Neuronal stem cell (in vitro differentiated cells): ENCODE measurements around the gene CAMK2B.

Experiments
- DNase-seq: peaks from one replicate; pipeline ENCODE4 v3.0.0-alpha.2; 2013; ENCODE audit warnings: low spot score
- H2AFZ ChIP-seq: one replicate; pipeline ENCODE4 v1.6.1; 2013; ENCODE audit warnings: mild to moderate bottlenecking, low read length, inconsistent platforms
- H2AK5ac ChIP-seq: 2 replicates; pipeline ENCODE4 v1.6.1; 2013; ENCODE audit warnings: low read depth, mild to moderate bottlenecking, inconsistent platforms, low read length, moderate library complexity, mixed read lengths
- H2BK120ac ChIP-seq: 2 replicates; pipeline ENCODE4 v1.6.1; 2013; ENCODE audit warnings: low read depth, mild to moderate bottlenecking, inconsistent platforms, low read length, moderate library complexity, mixed read lengths
- H2BK12ac ChIP-seq: one replicate; pipeline ENCODE4 v1.6.1; 2013; ENCODE audit warnings: low read length, inconsistent platforms
- H2BK15ac ChIP-seq: 2 replicates; pipeline ENCODE4 v1.6.1; 2013; ENCODE audit warnings: mild to moderate bottlenecking, low read length, inconsistent platforms, mixed read lengths
- H2BK5ac ChIP-seq: one replicate; pipeline ENCODE4 v1.6.1; 2013; ENCODE audit warnings: inconsistent platforms, mild to moderate bottlenecking, low read length, moderate library complexity
- H3K14ac ChIP-seq: one replicate; pipeline ENCODE4 v1.6.1; 2013; ENCODE audit warnings: low read length, inconsistent platforms
- H3K18ac ChIP-seq: 2 replicates; pipeline ENCODE4 v1.6.1; 2013; ENCODE audit warnings: low read length, inconsistent platforms
- H3K23ac ChIP-seq: 2 replicates; pipeline ENCODE4 v1.6.1; 2013; ENCODE audit warnings: low read depth, mild to moderate bottlenecking, mixed read lengths, low read length, inconsistent platforms; ENCODE audit not compliant: poor library complexity
- H3K27ac ChIP-seq: replicated peaks from 3 replicates; pipeline ENCODE4 v1.5.1; 2013; ENCODE audit warnings: low read length, inconsistent platforms
- H3K27me3 ChIP-seq, 3 experiments: 2 replicates each; pipeline ENCODE4 v1.6.1; 2013; ENCODE audit warnings: low read length in 3 of 3, mild to moderate bottlenecking in 2 of 3, inconsistent platforms in 1 of 3, low read depth in 1 of 3, mixed read lengths in 1 of 3, moderate library complexity in 1 of 3; ENCODE audit not compliant: control insufficient read depth in 3 of 3, insufficient read depth in 3 of 3
- H3K36me3 ChIP-seq, 2 donors: replicated peaks in 1 of 2; 2 replicates each; pipeline ENCODE4 v1.6.1; 2013; ENCODE audit warnings: low read length in 2 of 2; ENCODE audit not compliant: control insufficient read depth in 2 of 2, insufficient read depth in 2 of 2
- H3K4ac ChIP-seq: 2 replicates; pipeline ENCODE4 v1.6.1; 2013; ENCODE audit warnings: inconsistent platforms, mild to moderate bottlenecking, low read length, moderate library complexity
- H3K4me1 ChIP-seq, 2 donors: 1 replicate in 1 of 2; 2 replicates in 1 of 2; pipeline ENCODE4 v1.6.1; 2013; ENCODE audit warnings: low read length in 2 of 2, low read depth in 1 of 2; ENCODE audit not compliant: control insufficient read depth in 2 of 2, insufficient read depth in 1 of 2
- H3K4me2 ChIP-seq: one replicate; pipeline ENCODE4 v1.6.1; 2013; ENCODE audit warnings: mild to moderate bottlenecking, low read length, inconsistent platforms; ENCODE audit not compliant: insufficient read depth, poor library complexity, severe bottlenecking
- H3K4me3 ChIP-seq, 2 donors: 2 replicates each; pipeline ENCODE4 v1.5.1; 2013; ENCODE audit warnings: low read length in 2 of 2, mild to moderate bottlenecking in 2 of 2, inconsistent platforms in 1 of 2, moderate library complexity in 1 of 2
- H3K79me1 ChIP-seq: one replicate; pipeline ENCODE4 v1.6.1; 2013; ENCODE audit warnings: low read depth, mild to moderate bottlenecking, inconsistent platforms, low read length, moderate library complexity
- H3K9ac ChIP-seq: one replicate; pipeline ENCODE4 v1.6.1; 2013; ENCODE audit warnings: mild to moderate bottlenecking, low read depth, low read length, inconsistent platforms; ENCODE audit not compliant: poor library complexity
- H3K9me3 ChIP-seq, 2 donors: replicated peaks in 1 of 2; 2 replicates each; pipeline versions ENCODE3 to v1.6.1; 2013; ENCODE audit warnings: low read length in 2 of 2, mild to moderate bottlenecking in 2 of 2, inconsistent platforms in 1 of 2, low read depth in 1 of 2, mixed read lengths in 1 of 2, moderate library complexity in 1 of 2; ENCODE audit not compliant: control insufficient read depth in 2 of 2, insufficient read depth in 1 of 2
- H4K8ac ChIP-seq: one replicate; pipeline ENCODE4 v1.6.1; 2013; ENCODE audit warnings: low read depth, mild to moderate bottlenecking, inconsistent platforms, low read length, moderate library complexity
- H4K91ac ChIP-seq: one replicate; pipeline ENCODE4 v1.6.1; 2013; ENCODE audit warnings: low read length, low read depth, mild to moderate bottlenecking, inconsistent platforms; ENCODE audit not compliant: poor library complexity
- WGBS, 2 donors: extraction: QIAGEN DNeasy Blood & Tissue Kit; methylation state at CpG; one replicate each; pipeline ENCODE4 v1.1.7; 2013; ENCODE audit warnings: missing lambda C conversion rate in 2 of 2, mixed read lengths in 1 of 2; ENCODE audit not compliant: insufficient read length in 2 of 2, insufficient replicate concordance in 1 of 2; ENCODE audit errors: extremely low coverage in 2 of 2; 5-methylcytosine and 5-hydroxymethylcytosine counted together

The CAMK2B gene

DNA sequence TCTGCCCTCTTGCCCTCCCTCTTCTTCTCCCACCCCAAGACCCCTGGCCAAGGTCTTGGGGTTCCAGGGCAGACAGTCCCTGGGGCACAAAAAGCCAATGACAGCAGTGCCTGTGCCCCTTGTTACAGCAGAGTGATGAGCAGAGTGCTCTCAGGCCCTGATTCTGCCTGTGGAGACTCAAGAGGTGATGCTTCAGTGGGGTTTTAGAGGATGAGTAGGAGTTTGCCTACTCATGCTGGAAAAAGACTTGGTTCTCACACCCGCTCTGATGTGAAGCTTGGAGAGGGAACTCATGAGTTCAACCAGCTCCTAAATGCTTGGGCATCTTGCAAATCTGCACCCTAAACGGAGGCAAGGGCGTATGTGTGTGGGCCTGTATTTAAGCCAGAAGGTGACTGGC is 58.2 kb downstream of the CAMK2B start:
- H3K36me3 ChIP-seq, result no peaks in the 10 kb centered on the region
- H2BK5ac ChIP-seq, result no peak overlapping the region
- H3K23ac ChIP-seq, result peak overlapping the region; percentile 48
- peaks cover 0 to 65% (median 0%) of the 10 kb centered on the region in 3 experiments for H3K27me3 ChIP-seq
- H3K4me1 ChIP-seq, result peaks cover 0 to 8% of the 10 kb centered on the region in 2 donors
- DNase-seq, result no peak
- H3K4me2 ChIP-seq, result no peak overlapping the region
- no peak overlapping the region for H3K4ac ChIP-seq
- H3K27ac ChIP-seq, result no peak overlapping the region
- H2AFZ ChIP-seq, result no peak overlapping the region
- no peak overlapping the region for H2BK120ac ChIP-seq
- no peaks in the 10 kb centered on the region for H3K79me1 ChIP-seq
- H3K14ac ChIP-seq, result no peak overlapping the region
- H2AK5ac ChIP-seq, result peak overlapping the region; percentile 21
- no peak overlapping the region for H3K9ac ChIP-seq
- no peaks in the 10 kb centered on the region for H3K9me3 ChIP-seq
- H4K91ac ChIP-seq, result no peak overlapping the region
- no peak overlapping the region for H2BK12ac ChIP-seq
- no peak overlapping the region for H4K8ac ChIP-seq
- no CpG with 5 or more reads among the region's 3 CpGs for WGBS, 2 donors
- H2BK15ac ChIP-seq, result no peak overlapping the region
- H3K4me3 ChIP-seq, result no peak overlapping the region
- no peak overlapping the region for H3K18ac ChIP-seq

DNA sequence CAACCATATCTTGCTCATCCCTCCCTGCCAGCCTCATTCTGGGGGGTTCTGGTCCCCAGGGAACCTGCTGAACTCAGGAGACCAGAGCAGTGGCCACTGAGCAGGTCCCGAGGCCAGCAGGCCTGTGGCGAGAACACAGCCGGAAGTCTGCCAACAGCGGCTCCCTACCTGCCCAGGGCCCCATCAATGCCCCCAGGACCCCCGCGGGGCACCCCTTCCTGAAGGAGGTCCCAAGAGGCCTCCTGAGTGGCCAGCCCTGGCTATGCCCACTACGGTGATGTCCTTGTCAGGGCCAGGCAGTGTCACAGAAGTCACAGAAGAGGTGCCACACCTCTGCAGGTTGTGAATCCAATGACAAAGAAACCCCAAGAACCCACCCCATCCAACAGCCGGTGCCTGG is 58.9 kb downstream of the CAMK2B start:
- no peak overlapping the region for H3K4me2 ChIP-seq
- H3K9me3 ChIP-seq, result no peaks in the 10 kb centered on the region
- no peak overlapping the region for H2AK5ac ChIP-seq
- peak overlapping the region; percentile 6 for H2BK5ac ChIP-seq
- H3K79me1 ChIP-seq, result no peaks in the 10 kb centered on the region
- H2BK12ac ChIP-seq, result no peak overlapping the region
- H3K23ac ChIP-seq, result peak overlapping the region; percentile 43
- H2BK15ac ChIP-seq, result peak overlapping the region; percentile 49
- no CpG with 5 or more reads among the region's 8 CpGs for WGBS, 2 donors
- H3K18ac ChIP-seq, result peak overlapping the region; percentile 51
- H3K4me1 ChIP-seq, result peaks cover 0 to 8% of the 10 kb centered on the region in 2 donors
- H3K4ac ChIP-seq, result no peak overlapping the region
- peak overlapping the region; percentile 72 for H2BK120ac ChIP-seq
- H3K27ac ChIP-seq, result no peak overlapping the region
- no peak for DNase-seq
- no peak overlapping the region for H3K4me3 ChIP-seq
- H3K27me3 ChIP-seq, result peaks cover 0 to 65% (median 0%) of the 10 kb centered on the region in 3 experiments
- no peak overlapping the region for H2AFZ ChIP-seq
- no peaks in the 10 kb centered on the region for H3K36me3 ChIP-seq
- no peak overlapping the region for H4K8ac ChIP-seq
- no peak overlapping the region for H4K91ac ChIP-seq
- no peak overlapping the region for H3K9ac ChIP-seq
- no peak overlapping the region for H3K14ac ChIP-seq

DNA sequence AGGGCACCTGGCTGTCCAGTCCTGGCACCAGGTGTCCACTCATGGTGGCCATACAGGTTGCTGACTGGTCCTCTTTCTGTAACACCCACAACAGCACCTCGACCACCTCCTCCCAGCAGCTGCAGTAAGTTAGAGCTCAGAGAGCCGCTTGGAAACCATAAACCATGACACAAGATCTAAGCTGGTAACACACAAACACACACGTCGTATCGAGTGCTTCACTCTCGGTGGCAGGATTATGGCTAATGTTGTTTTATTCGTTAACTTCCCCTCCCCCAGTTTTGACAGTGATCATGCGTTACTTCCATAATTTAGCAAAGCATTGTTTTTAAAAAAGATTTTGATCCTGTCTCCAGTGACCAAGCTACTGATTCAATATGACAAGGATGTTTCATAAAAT is 59.7 kb downstream of the CAMK2B start:
- Histone ChIP-seq H2BK12ac (no peak overlapping the region), H3K9ac (no peak overlapping the region), H3K27me3 (peaks cover 0 to 60% (median 0%) of the 10 kb centered on the region in 3 experiments), H2AK5ac (no peak overlapping the region), H4K8ac (no peak overlapping the region), H3K18ac (no peak overlapping the region), H4K91ac (no peak overlapping the region), H3K27ac (no peak overlapping the region), H3K4me3 (no peak overlapping the region), H3K23ac (no peak overlapping the region), H3K36me3 (no peaks in the 10 kb centered on the region), H3K4me2 (no peak overlapping the region), H3K14ac (no peak overlapping the region), H2BK15ac (no peak overlapping the region), H3K9me3 (no peaks in the 10 kb centered on the region), H3K79me1 (no peaks in the 10 kb centered on the region), H2AFZ (no peak overlapping the region), H2BK120ac (no peak overlapping the region), H2BK5ac (no peak overlapping the region), H3K4me1 (peaks cover 0 to 8% of the 10 kb centered on the region in 2 donors), H3K4ac (no peak overlapping the region)
- no CpG with 5 or more reads among the region's 8 CpGs for WGBS, 2 donors
- DNase-seq, result no peak

DNA sequence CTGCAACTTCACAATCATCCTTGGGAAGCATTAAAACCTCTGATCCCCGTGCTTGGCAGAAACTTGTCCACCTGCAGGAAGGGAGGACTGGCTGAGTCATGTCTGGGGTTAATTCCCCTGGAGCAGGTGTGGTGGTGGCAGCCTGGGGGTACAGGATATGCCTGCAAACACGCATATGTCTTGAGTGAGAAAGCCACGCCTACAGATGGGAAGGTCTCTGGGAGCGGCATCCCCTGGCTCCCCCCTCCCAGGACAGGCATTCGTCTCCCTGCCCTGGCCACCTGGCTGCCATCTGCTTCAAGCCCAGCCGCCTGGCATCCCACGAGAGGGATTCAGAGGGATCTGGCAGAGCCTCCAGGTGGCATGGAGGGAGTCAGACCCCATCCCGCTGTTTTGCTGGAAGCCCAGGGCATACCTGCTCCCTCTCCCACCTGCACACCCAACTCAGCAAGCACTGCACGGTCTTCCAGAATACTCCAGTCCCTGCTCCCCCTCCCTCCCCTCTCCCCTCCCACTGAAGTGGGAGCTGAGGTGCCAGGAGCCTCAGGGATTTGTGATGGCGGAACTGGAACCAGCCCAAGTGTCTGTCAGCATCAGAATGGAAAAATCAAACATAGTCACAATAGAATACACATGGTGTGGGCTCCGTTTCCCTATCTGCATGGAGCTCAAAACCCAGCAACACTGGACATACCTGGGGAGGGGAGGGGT is 61.0 kb downstream of the CAMK2B start:
- Histone ChIP-seq H3K9ac (no peak overlapping the region), H3K4me2 (no peak overlapping the region), H2BK120ac (no peak overlapping the region), H2BK12ac (no peak overlapping the region), H3K4me3 (no peak overlapping the region), H3K9me3 (no peaks in the 10 kb centered on the region), H3K4ac (no peak overlapping the region), H3K79me1 (no peaks in the 10 kb centered on the region), H4K91ac (no peak overlapping the region), H3K14ac (no peak overlapping the region), H3K18ac (peak overlapping the region; percentile 45), H3K27ac (no peak overlapping the region), H3K4me1 (peaks cover 0 to 8% of the 10 kb centered on the region in 2 donors), H2AFZ (no peak overlapping the region), H2BK15ac (peak overlapping the region; percentile 15), H3K23ac (peak overlapping the region; percentile 57), H2AK5ac (peak overlapping the region; percentile 10), H3K36me3 (no peaks in the 10 kb centered on the region), H4K8ac (no peak overlapping the region), H2BK5ac (no peak overlapping the region), H3K27me3 (peaks cover 0 to 60% (median 0%) of the 10 kb centered on the region in 3 experiments)
- no peak for DNase-seq
- no CpG with 5 or more reads among the region's 11 CpGs for WGBS, 2 donors
